Measurements from ENCODE around the gene EPOP.

DNA sequence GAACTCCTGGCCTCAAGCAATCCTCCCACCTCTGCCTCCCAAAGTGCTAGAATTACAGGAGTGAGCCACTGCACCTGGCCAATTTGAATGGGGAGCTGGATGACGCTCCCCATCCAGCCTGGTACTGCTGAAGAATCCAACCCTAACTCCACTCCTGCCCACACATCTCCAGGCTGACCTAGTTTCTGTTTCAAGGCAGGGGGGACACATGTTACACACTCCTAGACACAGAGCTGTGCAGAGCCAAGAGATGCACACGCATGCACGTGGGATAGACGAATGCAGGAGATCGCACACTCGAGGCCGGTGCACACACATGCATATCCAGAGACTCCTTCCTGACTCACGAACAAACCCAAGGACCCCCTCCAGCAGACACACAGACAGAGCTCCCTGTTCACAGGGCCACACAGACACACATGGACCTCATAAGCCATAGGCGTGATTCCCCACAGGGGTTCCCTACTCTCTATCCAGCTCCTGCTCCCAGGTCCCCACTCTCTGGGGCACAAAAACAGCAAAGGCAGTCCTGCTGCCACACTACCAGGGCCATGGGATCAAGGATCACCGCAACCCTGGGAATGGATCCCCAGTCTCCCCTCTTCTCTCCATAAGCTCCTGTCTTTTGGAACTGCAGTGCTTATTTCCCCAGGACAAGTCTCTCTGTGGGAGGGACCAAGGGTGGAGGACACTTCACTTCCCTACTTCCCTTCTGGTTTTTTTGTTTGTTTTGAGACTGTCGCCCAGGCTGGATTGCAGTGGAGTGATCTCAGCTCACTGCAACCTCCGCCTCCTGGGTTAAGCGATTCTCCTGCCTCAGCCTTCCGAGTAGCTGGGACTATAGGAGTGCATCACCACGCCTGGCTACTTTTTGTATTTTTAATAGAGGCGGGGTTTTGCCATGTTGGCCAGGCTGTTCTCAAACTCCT lies 14.4 kb downstream of the EPOP start:
- TF ChIP-seq CTCF (IDR thresholded peaks at IDR 0.05; ENCODE audit: poor library complexity) (no peak), EZH2 (IDR thresholded peaks at IDR 0.05; ENCODE audit: borderline replicate concordance) (no peak)
